Glomerular visceral epithelial cell (primary cell): ENCODE results near the gene PDE4D.

Source experiments
- DNase-seq: peaks from one replicate; pipeline ENCODE4 v3.0.0-alpha.2; 2016; ENCODE audit errors: extremely low spot score

The PDE4D gene

GRCh38 chr5:59209758-59210359, 683.7 kb downstream of the PDE4D start:
- no peak for DNase-seq

GRCh38 chr5:59208474-59208873, 685.1 kb downstream of the PDE4D start:
- DNase-seq = no peak

- no peak for DNase-seq
Observed at GRCh38 chr5:59207401-59207800, 686.1 kb downstream of the PDE4D start.

GRCh38 chr5:59206132-59206581, 687.4 kb downstream of the PDE4D start:
- no peak for DNase-seq

- DNase-seq = no peak
Observed at GRCh38 chr5:59204114-59204897, 689.2 kb downstream of the PDE4D start.

- no peak for DNase-seq
Observed at GRCh38 chr5:59199868-59200267, 693.7 kb downstream of the PDE4D start.

- no peak for DNase-seq
Observed at GRCh38 chr5:59198832-59199231, 694.7 kb downstream of the PDE4D start.

- no peak for DNase-seq
Observed at GRCh38 chr5:59198365-59198764, 695.2 kb downstream of the PDE4D start.

GRCh38 chr5:59197911-59198310, 695.6 kb downstream of the PDE4D start:
- no peak for DNase-seq

GRCh38 chr5:59193616-59194319, 699.8 kb downstream of the PDE4D start:
- DNase-seq = peak; percentile 95

- DNase-seq = no peak
Observed at GRCh38 chr5:59190746-59191145, 702.8 kb downstream of the PDE4D start.

- no peak for DNase-seq
Observed at GRCh38 chr5:59189472-59190244, 703.9 kb downstream of the PDE4D start.

GRCh38 chr5:59188419-59189225, 704.9 kb downstream of the PDE4D start:
- peak; percentile 77 for DNase-seq

GRCh38 chr5:59187857-59188256, 705.7 kb downstream of the PDE4D start:
- peak; percentile 23 for DNase-seq

GRCh38 chr5:59186623-59187022, 706.9 kb downstream of the PDE4D start:
- no peak for DNase-seq

- DNase-seq = no peak
Observed at GRCh38 chr5:59185757-59186385, 707.7 kb downstream of the PDE4D start.

GRCh38 chr5:59184769-59185168, 708.8 kb downstream of the PDE4D start:
- DNase-seq = no peak

GRCh38 chr5:59182760-59183159, 710.8 kb downstream of the PDE4D start:
- DNase-seq = no peak

GRCh38 chr5:59180515-59180914, 713.0 kb downstream of the PDE4D start:
- no peak for DNase-seq

- no peak for DNase-seq
Observed at GRCh38 chr5:59179704-59180103, 713.8 kb downstream of the PDE4D start.

GRCh38 chr5:59178482-59178881, 715.0 kb downstream of the PDE4D start:
- DNase-seq = no peak
